Gastrocnemius medialis (tissue), 4 donors: ENCODE measurements around the gene PPM1L.

Experiments
- CTCF ChIP-seq, 5 experiments: fragments of 450-650 bp in 3 of 5; fragments of 200-600 bp in 2 of 5; sonication (generic) in 2 of 5; IDR thresholded peaks in 4 of 5; conservative IDR thresholded peaks in 1 of 5; 1 replicate in 4 of 5; 2 replicates in 1 of 5; pipeline ENCODE4 v1.5.1; 2016 to 2019; ENCODE audit warnings: antibody characterized with exemption in 5 of 5, mild to moderate bottlenecking in 3 of 5, moderate library complexity in 3 of 5
- POLR2A ChIP-seq, 2 donors: fragments of 450-650 bp; IDR thresholded peaks; one replicate each; pipeline ENCODE4 v1.6.1; 2017; ENCODE audit warnings: antibody characterized with exemption in 2 of 2, mild to moderate bottlenecking in 2 of 2, moderate library complexity in 2 of 2

- TF ChIP-seq CTCF (IDR thresholded peaks at IDR 0.05 in 4 of 5, conservative IDR thresholded peaks at IDR 0.05 in 1 of 5) = no peak
- TF ChIP-seq POLR2A (IDR thresholded peaks at IDR 0.05) = no peak
These were observed 171.6 kb downstream of the PPM1L start for GRCh38 chr3:160927620-160928019.
